ENCODE results near the gene CEP57L1.
"Not testable (repeated sequence)": the region's sequence is repeated elsewhere in the genome, so short reads cannot be mapped to it uniquely, and the experiment has no call there.

- not testable (repeated sequence) for TF ChIP-seq EZH2 (optimal IDR thresholded peaks at IDR 0.05; ENCODE audit: low read depth, low read length); EZH2phosphoT487 (IDR thresholded peaks at IDR 0.05; ENCODE audit: low read length)
Measured at GRCh38 chr6:109136530-109136929, 41.2 kb downstream of the CEP57L1 start.
